NCI-H2171 (cell line): ENCODE data around the gene TBC1D10A.

ENCODE experiments used
- DNase-seq: peaks from one replicate; lab custom pipeline; 2025; lab: John Stamatoyannopoulos, UW

Gene TBC1D10A

GRCh38 chr22:30285846-30286200 lies 40.9 kb downstream of the TBC1D10A start:
- no peak for DNase-seq

- DNase-seq: no peak
Observed at GRCh38 chr22:30285176-30285845, 41.4 kb downstream of the TBC1D10A start.

DNA sequence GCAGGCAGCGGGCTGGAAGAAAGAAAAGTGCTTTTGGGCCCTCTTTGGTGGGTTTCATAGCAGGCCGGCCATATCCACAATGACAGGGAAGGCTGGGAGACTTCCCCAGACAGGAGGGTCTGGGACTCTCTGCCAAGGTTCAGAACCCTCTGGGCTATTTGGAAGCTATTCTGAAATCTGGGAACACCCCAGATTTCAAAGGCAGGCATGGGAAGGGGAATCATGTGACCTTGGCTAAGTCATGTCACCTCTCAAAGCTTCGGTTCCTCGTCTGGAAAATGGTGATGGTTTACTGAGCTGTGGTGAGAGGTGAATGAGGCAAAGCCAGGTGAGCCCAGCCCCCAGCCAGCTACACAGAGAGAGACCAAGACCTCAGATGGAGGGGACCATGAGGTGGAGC lies 42.1 kb downstream of the TBC1D10A start:
- DNase-seq: no peak

DNA sequence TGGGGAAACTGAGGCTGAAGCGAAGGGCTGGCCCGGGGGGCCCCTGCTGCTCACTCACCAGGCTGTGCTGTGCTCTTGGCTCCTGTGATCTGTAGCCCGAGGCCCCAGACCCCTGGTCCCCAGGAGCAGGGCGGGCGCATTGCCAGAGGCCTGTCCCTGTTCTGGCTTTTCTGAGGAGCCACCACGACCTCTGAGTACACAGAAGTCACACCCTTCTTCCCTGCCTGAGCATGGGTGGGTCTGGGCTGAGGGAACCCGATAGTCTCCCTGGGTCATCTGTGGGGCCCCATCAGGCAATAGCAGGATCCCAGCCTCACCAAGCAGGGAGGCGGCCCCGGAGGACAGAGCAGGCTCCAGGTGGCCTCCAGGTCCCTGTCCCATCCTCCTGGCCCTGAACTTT lies 42.6 kb downstream of the TBC1D10A start:
- DNase-seq: no peak

- DNase-seq: no peak
Observed at GRCh38 chr22:30283342-30283741, 43.4 kb downstream of the TBC1D10A start.

GRCh38 chr22:30282616-30283046 lies 44.1 kb downstream of the TBC1D10A start:
- no peak for DNase-seq

GRCh38 chr22:30280505-30280904 lies 46.2 kb downstream of the TBC1D10A start:
- DNase-seq: no peak

DNA sequence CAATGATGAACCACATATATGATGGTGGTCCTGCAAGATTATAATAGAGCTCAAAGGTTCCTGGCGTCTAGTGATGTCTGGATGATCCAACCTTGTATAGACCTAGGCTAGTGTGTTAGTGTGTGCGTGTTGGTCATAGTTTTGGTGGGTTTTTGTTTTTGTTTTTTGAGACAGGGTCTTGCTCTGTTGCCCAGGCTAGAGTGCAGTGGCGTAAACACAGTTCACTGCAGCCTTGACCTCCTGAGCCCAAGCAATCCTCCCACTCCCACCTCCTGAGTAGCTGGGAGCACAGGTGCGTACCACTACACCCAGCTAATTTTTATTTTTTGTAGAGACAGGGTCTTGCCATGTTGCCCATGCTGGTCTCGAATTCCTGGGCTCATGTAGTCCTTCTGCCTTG lies 46.8 kb downstream of the TBC1D10A start:
- DNase-seq: no peak

- no peak for DNase-seq
Observed at GRCh38 chr22:30279046-30279788, 47.5 kb downstream of the TBC1D10A start.

- DNase-seq: no peak
Observed at GRCh38 chr22:30277547-30278344, 49.0 kb downstream of the TBC1D10A start.

- DNase-seq: no peak
Observed at GRCh38 chr22:30276039-30276438, 50.7 kb downstream of the TBC1D10A start.

GRCh38 chr22:30275625-30276024 lies 51.1 kb downstream of the TBC1D10A start:
- DNase-seq: no peak

- no peak for DNase-seq
Observed at GRCh38 chr22:30274437-30274812, 52.3 kb downstream of the TBC1D10A start.

- no peak for DNase-seq
Observed at GRCh38 chr22:30273711-30274436, 52.9 kb downstream of the TBC1D10A start.

DNA sequence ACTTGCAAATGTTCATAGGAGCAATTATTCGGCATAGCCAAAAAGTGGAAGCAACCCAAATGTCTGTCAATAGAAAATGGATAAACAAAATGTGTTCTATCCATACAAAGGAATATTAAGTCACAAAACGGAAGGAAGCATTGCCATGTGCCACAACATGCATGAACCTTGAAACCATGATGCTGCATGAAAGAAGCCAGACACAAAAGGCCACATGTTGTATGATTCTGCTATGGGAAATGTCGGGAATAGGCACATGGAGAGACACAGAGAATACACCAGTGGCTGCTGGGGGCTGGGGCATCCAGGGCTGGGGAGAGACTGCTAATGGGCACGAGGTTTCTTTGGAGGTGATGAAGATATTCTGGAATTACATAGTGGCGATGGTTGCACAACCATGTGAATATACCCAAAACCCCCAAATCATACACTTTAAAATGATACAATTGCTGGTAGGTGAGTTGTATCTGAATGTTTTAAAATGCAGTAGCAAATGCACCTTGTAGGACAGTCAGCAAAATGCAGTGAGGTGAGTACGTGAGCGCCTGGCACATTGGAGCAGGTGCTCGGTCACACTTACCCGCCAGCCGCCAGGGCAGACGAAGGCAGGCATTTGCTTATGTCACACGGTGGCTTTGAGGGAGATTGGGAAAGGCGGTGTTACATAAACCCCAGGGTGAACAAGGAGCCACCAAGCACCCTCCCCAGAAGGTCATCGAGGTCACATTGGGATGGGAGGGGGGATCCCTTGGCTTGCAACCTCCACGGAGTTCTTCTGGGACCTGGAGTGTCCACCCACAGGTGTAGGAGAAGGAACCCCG lies 53.8 kb downstream of the TBC1D10A start:
- DNase-seq: no peak

DNA sequence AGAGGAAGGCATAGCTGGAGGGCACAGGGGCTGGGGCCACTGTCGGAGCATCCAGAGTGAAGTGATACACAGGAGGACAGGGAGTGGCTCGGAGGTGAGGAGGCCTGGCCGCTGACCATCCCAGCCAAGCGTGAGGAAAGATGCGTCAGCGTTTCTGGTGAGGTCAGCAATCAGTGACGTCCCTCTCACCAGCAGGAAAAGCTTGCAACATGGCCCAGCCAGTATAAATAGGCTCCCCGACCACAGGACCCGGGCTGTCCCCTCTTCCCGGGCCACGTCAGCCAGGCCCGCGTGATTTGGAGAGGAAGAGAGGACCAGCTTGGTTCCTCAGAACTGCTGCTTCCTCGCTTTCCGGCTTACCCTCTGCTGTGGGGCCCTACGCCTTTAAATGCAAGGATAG lies 55.9 kb downstream of the TBC1D10A start:
- no peak for DNase-seq

DNA sequence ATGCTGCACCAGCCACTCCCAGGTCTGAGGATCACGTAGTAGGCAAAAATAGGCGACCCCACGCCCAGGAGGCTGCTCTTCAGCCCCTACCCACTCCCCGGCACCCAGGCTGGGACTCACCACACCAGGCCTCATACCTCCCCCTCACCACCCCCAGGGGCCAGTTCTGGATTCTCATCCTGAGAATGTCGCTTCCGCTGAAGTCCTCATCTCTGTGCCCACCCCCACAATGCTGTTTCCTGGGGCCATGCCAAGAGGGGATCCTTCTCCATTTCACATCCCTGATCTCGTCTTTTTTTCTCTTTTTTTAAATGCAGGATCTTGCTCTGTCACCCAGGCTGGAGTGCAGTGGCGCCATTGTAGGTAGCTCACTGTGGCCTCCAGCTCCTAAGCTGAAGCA lies 58.4 kb downstream of the TBC1D10A start:
- DNase-seq: no peak

DNA sequence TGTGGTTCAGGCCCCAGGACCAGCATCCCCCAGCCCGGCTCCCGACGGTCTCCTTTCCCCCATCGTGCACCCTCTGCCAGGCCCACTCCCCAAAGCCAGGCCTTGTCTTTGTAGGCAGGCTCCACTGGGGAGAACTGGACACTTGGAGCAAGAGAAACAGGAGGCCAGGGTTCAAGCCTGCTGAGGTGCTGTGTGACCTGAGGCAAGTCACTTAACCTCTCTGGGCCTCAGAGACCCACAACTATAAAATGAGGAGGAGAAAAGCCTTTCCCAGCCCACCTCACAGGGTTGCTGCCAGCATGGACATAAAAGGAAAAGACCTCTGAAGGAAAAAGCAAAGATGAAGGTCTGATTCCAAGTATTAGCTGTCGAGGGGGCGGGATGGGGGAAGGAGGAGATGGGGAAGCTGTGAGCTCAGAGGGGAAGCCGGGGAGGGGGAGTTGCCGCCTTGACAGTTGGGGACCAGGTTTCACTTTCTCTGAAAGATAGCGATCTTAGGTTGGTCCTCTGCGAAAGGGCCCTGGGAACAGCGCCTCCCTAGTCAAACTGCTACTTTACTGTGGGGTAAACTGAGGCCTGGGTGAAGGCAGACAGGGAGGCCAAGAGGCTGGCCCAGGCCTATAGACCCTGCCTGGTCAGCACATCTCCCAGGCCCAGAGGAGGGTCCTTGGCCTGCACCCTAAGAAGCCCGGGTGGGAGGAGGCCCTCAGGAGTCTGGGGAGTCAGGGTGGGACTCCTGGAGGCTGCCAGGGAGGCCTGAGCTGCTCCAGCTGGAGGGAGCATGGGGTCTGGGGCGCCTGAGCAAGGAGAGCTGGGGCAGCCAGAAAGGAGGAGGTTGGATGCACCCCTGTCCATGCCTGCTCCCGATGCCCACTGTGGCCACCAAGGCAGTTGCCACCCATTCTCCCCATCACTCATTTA lies 59.1 kb downstream of the TBC1D10A start:
- no peak for DNase-seq

- DNase-seq: no peak
Observed at GRCh38 chr22:30266445-30267381, 60.0 kb downstream of the TBC1D10A start, which contains the start of gene OSM. Gene OSM (minus strand): TSS chr22:30266851. CDS start chr22:30266799, 52 bp downstream.
